Non-pigmented ciliary epithelial cell (primary cell): ENCODE data around the gene TAS2R13.

Experiments
- DNase-seq: peaks from one replicate; pipeline ENCODE4 v3.0.0-alpha.2; 2010; ENCODE audit warnings: low read depth

The TAS2R13 gene

DNA sequence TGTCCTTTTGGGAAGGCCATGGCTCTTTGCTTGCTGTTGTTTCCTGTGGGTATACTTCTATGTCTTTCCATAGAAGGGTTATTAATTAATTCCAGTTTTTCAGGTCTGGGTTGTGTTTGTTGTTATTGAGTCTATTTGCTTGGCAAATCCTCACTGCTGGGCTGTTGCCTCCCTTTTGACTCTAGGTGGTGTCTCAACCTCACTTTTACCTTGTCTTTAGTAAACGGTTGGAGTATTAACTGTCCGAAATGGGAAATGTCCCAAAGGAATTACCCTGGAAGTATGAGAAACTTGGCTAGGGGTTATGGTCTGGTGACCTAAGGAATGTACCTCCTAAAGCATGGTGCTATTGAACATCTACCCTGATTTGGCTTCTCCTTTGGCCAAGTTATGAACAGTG lies 42.0 kb downstream of the TAS2R13 start:
- no peak for DNase-seq

DNA sequence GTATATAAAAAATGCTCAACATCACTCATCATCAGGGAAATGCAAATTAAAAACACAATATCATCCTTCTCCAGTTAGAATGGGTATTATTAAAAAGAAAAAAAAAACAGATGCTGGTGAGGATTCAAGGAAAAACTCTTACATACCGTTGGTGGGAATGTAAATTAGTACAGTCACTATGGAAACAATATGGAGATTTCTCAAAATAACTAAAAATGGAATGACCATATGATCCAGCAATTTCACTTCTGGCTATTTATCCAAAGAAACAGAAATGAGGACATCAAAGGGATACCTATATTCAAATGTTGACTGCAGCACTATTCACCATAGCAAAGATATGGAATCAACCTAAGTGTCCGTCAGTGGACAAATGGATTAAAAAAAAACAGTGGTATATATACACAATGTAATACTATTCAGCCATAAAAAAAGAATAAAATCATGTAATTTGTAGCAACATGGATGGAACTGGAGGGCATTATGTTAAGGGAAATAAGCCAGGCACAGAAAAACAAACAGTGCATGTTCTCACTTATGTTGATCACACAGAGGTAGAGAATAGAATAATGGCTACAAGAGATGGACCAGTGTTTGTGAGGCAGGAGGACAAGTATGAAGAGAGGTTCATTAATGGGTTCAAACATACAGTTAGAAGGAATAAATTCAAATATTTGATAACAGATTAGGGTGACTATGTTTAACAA lies 45.7 kb downstream of the TAS2R13 start:
- DNase-seq: no peak

DNA sequence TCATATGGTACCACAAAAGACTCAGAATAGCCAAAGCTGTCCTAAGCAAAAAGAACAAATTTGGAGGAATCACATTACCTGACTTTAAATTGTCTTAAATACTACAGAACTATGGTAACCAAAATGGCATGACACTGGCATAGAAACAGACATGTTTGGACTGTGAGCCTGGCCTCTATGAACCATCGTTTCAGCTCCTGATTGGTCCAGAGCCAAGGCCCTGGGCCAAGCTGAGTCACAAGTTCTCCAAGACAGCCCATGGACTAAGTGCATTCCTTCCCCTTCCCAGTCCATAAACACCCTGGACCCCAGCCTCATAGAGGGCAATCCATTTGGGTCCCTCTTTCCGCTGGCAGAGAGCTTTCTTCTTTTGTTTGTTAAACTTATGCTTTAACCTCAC lies 48.0 kb downstream of the TAS2R13 start:
- no peak for DNase-seq
